Mononuclear cell (primary cell): ENCODE results near the gene CPHXL2. TPM values are rescaled to one million over a fixed set of nuclear protein-coding genes. Genes with fewer than 3 reads are reported as not detected.

Experiments used
- H3K27me3 ChIP-seq: 2 replicates; pipeline ENCODE4 v1.6.0; 2011; ENCODE audit warnings: low read length, control low read depth; ENCODE audit not compliant: insufficient read depth
- H3K4me1 ChIP-seq: 2 replicates; pipeline ENCODE4 v1.5.1; 2011; ENCODE audit warnings: mild to moderate bottlenecking, low read length, control low read depth; ENCODE audit not compliant: insufficient read depth
- H3K4me3 ChIP-seq: 2 replicates; pipeline ENCODE4 v1.5.1; 2011; ENCODE audit warnings: mild to moderate bottlenecking, low read length, moderate library complexity
- H3K9me3 ChIP-seq: 2 replicates; pipeline ENCODE4 v1.5.1; 2011; ENCODE audit warnings: low read depth, mild to moderate bottlenecking, control low read depth, low read length
- total RNA-seq: library from RNA; depleted of rRNA; stranded (reverse); fragments of >200 nt; gene quantifications from one replicate; pipeline ENCODE4 v1.2.3, GENCODE V29; 2012

Gene CPHXL2
- total RNA-seq, result not detected

- no peak within 1 kb of the TSS for H3K4me3 ChIP-seq
- H3K9me3 ChIP-seq, result no peaks in the 10 kb centered on the region
- H3K27me3 ChIP-seq, result no peaks in the 10 kb centered on the region
- no peaks in the 10 kb centered on the region for H3K4me1 ChIP-seq
These were observed at the start of gene CPHXL2 for GRCh38 chr16:75676909-75677308. TSS of gene CPHXL2 (minus strand) at chr16:75677009. CDS start at chr16:75676999, 10 bp downstream.

GRCh38 chr16:75726390-75726789 is 49.6 kb upstream of the CPHXL2 start, which contains the start of gene CPHXL:
TSS of gene CPHXL (minus strand) at chr16:75726490. CDS start at chr16:75726442, 48 bp downstream.
- H3K4me1 ChIP-seq, result no peaks in the 10 kb centered on the region
- H3K27me3 ChIP-seq, result no peaks in the 10 kb centered on the region
- H3K9me3 ChIP-seq, result no peaks in the 10 kb centered on the region
- H3K4me3 ChIP-seq, result no peak within 1 kb of the TSS

GRCh38 chr16:75718452-75718851 is 41.6 kb upstream of the CPHXL2 start:
- H3K4me1 ChIP-seq, result no peaks in the 10 kb centered on the region
- H3K4me3 ChIP-seq, result no peak overlapping the region
- no peaks in the 10 kb centered on the region for H3K27me3 ChIP-seq
- H3K9me3 ChIP-seq, result no peaks in the 10 kb centered on the region

DNA sequence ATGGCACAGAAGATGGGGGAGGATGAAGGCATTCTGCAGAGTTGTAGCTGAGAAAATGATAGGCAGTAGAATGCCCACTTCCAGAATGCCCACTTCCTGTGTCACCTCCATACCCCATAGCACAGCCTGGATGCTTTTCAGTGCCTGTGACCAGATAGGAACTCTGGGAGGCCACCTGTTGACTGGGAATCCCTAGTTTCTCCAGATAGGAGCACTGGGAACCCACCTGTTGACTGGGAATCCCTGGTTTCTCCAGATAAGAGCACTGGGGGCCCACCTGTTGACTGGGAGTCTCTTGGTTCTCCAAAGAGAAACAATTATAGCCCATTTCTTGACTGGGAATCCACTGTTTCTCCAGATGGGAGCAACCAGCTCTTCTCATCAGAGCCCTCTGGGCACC is 37.9 kb upstream of the CPHXL2 start:
- Histone ChIP-seq H3K9me3 (peaks cover 13% of the 10 kb centered on the region), H3K4me1 (no peaks in the 10 kb centered on the region), H3K27me3 (no peaks in the 10 kb centered on the region), H3K4me3 (no peak overlapping the region)

DNA sequence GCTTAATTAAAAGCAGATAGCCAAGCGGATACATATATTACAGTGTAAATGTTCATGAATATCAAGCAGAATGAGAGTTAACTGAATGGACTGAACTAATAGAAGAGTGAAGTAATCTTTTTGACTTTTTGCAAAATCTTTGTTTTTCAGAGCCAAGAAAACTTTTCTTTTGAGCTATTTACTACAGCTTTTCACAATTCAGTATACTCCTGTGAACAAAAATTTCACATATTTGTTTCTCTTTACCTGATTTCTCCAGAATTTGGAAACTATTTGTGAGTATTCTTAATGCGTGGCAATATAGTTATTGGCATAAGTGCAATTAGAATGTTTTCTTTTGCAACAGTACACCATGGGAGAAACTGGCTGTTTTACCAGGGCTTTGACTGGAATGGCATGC is 33.5 kb upstream of the CPHXL2 start:
- Histone ChIP-seq H3K27me3 (no peaks in the 10 kb centered on the region), H3K4me3 (no peak overlapping the region), H3K4me1 (no peaks in the 10 kb centered on the region), H3K9me3 (peaks cover 13% of the 10 kb centered on the region)

- Histone ChIP-seq H3K27me3 (no peaks in the 10 kb centered on the region), H3K4me1 (no peaks in the 10 kb centered on the region), H3K9me3 (no peaks in the 10 kb centered on the region), H3K4me3 (no peak overlapping the region)
These were observed 26.5 kb upstream of the CPHXL2 start for GRCh38 chr16:75703306-75703705.

DNA sequence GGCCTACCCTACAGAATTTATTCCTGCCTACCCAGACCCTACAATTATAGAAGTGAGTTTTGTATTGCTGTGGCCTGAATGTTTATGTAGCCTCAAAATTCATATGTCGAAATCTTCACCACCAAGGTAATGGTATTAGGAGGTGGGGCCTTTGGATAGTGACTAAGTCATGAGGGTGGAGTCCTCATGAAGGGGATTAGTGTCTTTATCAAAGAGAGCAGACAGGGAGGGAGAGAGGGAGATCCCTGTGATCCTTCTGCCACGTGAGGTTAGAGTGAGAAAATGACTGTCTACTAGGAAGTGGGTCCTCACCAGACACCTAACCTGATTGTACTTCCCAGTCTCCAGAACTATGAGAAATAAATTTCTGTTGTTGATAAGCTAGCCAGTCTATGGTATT is 25.4 kb upstream of the CPHXL2 start:
- Histone ChIP-seq H3K27me3 (no peaks in the 10 kb centered on the region), H3K4me1 (no peaks in the 10 kb centered on the region), H3K4me3 (no peak overlapping the region), H3K9me3 (no peaks in the 10 kb centered on the region)

GRCh38 chr16:75701361-75701760 is 24.6 kb upstream of the CPHXL2 start, which contains the start of gene DUXB:
TSS of gene DUXB (minus strand) at chr16:75701461. CDS start at chr16:75701418, 43 bp downstream.
- H3K9me3 ChIP-seq, result no peaks in the 10 kb centered on the region
- H3K4me3 ChIP-seq, result no peak within 1 kb of the TSS

GRCh38 chr16:75697571-75697970 is 20.8 kb upstream of the CPHXL2 start:
- Histone ChIP-seq H3K9me3 (no peaks in the 10 kb centered on the region), H3K4me3 (no peak overlapping the region), H3K27me3 (no peaks in the 10 kb centered on the region), H3K4me1 (no peaks in the 10 kb centered on the region)

More at GRCh38 chr16:75701361-75701760, 24.6 kb upstream of the CPHXL2 start, which contains the start of gene DUXB:
- Histone ChIP-seq H3K27me3 (no peaks in the 10 kb centered on the region), H3K4me1 (no peaks in the 10 kb centered on the region)

DNA sequence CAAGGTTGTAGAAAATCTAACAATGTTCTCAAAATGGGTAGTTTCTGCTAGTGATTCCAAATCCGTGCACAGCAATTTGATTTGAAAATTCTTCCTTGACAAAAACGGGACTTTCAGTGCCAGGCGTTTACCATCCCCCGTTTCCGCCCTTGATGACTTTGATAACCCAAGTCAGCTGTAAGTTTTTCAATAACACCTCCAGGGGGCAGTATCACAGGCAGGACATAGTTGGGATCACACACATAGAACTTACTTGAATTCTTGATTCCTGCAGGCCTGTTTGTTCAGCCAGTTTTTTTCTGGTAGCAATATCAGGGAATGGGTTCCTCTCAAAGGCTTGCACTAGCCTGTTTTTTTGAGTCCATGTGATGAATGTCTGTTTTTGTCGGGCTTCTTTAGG is 18.9 kb upstream of the CPHXL2 start:
- Histone ChIP-seq H3K27me3 (no peaks in the 10 kb centered on the region), H3K9me3 (no peaks in the 10 kb centered on the region)

DNA sequence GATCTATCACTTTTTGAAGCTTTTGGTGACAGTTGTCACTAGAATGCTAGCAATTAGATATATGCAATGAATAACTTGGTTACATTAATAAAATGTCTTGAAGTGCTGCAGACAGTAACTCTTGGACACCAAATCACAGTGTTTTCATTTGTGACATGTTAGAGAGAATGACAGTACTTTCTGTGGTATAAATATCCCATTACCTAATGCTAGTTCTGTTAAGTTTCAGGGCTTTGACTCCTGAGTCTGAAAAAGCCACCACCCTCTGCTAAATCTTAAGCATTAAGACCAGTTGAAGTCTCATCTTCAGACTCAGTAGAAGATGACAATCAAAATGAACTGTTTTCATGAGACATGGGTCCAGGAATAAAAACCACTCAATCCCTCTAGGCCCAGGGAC is 10.6 kb upstream of the CPHXL2 start:
- H3K27me3 ChIP-seq, result no peaks in the 10 kb centered on the region
- H3K4me3 ChIP-seq, result no peak overlapping the region
- no peaks in the 10 kb centered on the region for H3K4me1 ChIP-seq
- no peaks in the 10 kb centered on the region for H3K9me3 ChIP-seq

More for the DNA sequence above, 18.9 kb upstream of the CPHXL2 start:
- Histone ChIP-seq H3K4me1 (no peaks in the 10 kb centered on the region), H3K4me3 (no peak overlapping the region)

DNA sequence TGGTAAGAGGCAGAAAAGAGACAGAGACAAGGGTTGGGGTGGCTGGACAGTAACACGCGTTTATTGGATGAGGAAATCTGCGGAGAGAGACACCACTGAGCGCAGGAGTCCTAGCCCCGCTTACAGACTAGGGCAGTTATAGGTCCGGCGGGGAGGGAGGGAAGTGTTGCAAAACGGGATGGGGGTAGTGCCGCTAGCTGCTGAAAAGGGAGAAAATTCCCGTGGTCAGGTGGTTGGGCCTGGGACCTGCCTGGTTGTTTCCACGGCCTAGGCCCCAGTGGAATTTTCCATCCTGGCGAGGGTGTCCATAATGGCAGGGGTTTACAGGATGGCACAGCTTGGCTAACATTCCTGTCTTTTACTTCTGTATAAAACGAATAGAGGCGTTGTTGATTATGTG is 5.5 kb upstream of the CPHXL2 start:
- H3K4me3 ChIP-seq, result no peak overlapping the region

DNA sequence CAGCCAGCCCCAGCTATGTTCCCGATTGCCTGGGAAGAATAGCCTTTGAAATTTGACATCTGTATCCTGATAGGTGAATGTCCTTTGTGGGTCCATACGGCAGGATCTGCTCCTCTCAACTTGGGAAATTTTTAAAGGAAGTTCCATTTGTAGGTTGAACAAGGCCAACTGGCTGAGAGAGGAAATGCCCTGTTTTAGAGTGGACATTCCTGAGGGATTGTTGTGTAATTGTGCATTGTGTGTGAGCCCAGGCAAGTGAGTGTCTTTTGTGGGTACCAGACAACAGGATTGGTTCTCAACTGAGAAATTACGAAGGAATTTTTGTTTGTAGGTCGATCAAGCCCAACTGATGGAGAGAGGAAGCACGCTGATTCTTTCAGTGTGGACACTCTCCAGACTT is 2.6 kb upstream of the CPHXL2 start:
- Histone ChIP-seq H3K4me1 (no peaks in the 10 kb centered on the region), H3K4me3 (no peak overlapping the region), H3K9me3 (no peaks in the 10 kb centered on the region), H3K27me3 (no peaks in the 10 kb centered on the region)

More for the DNA sequence above, 5.5 kb upstream of the CPHXL2 start:
- no peaks in the 10 kb centered on the region for H3K9me3 ChIP-seq
- no peaks in the 10 kb centered on the region for H3K4me1 ChIP-seq
- no peaks in the 10 kb centered on the region for H3K27me3 ChIP-seq

DNA sequence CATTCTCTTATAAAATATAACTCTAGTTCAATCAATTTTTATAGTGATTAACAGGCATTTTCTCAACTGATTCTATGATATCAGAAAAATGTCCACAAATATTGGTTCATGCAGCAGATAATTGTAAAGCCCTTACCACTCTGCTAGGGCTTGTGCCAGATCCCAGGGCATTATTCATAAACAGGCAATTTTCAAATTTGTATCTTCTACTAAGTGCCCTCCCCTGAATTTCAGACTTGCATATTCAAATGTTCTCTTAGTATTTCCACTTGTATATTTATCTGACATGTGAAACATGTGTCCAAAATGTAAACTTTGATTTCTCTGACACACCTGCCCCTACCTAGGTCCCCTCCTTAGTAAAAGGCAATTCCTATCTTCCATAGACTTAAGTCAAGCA is 9.3 kb downstream of the CPHXL2 start:
- no peak overlapping the region for H3K4me3 ChIP-seq
- no peaks in the 10 kb centered on the region for H3K9me3 ChIP-seq
- no peaks in the 10 kb centered on the region for H3K27me3 ChIP-seq
- no peaks in the 10 kb centered on the region for H3K4me1 ChIP-seq

DNA sequence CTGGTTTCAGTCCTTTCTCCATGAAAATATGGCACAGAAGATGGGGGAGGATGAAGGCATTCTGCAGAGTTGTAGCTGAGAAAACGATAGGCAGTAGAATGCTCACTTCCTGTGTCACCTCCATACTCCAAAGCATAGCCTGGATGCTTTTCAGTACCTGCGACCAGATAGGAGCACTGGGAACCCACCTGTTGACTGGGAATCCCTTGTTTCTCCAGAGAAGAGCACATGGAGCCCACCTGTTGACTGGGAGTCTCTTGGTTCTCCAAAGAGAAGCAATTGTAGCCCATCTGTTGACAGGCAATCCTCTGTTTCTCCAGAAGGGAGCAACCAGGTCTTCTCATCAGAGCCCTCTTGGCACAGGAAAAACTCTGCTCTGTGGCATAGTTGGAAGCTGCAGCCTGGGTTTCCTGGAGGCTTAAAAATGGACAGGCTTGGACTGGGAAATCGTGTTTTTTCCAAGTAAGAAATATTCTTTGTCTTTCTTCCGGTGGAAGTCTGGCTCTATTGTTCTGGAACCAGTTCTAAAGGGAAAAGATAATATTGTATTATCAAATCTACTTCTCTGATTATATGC is 16.0 kb downstream of the CPHXL2 start:
- Histone ChIP-seq H3K4me3 (no peak overlapping the region), H3K9me3 (no peaks in the 10 kb centered on the region), H3K27me3 (no peaks in the 10 kb centered on the region), H3K4me1 (no peaks in the 10 kb centered on the region)

GRCh38 chr16:75660321-75660720 is 16.5 kb downstream of the CPHXL2 start:
- Histone ChIP-seq H3K4me3 (no peak overlapping the region), H3K4me1 (no peaks in the 10 kb centered on the region), H3K9me3 (no peaks in the 10 kb centered on the region), H3K27me3 (no peaks in the 10 kb centered on the region)
